ENCODE results near the gene MPPED2.

MPPED2 gene

DNA sequence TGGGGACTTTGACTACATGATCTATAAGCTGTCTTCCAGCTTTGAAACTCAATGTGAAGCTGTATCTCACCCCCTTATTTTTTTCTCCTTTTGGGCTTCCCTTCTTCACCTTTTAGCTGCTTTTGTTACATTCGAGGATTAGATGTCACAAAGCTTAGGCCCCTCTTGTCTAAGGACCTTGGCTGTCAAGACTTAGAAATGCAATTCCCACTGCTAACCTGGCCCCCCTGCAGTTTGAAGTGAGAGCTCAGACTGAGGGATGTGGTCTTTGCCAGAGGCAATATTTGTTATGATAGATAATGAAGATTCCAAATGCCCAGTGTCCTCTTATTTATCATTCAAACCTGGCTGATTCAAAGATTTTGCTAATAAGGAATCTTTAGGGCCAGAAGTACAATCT, 135.0 kb downstream of the MPPED2 start:
- DNase-seq (ENCODE audit: low read depth), result no peak

DNA sequence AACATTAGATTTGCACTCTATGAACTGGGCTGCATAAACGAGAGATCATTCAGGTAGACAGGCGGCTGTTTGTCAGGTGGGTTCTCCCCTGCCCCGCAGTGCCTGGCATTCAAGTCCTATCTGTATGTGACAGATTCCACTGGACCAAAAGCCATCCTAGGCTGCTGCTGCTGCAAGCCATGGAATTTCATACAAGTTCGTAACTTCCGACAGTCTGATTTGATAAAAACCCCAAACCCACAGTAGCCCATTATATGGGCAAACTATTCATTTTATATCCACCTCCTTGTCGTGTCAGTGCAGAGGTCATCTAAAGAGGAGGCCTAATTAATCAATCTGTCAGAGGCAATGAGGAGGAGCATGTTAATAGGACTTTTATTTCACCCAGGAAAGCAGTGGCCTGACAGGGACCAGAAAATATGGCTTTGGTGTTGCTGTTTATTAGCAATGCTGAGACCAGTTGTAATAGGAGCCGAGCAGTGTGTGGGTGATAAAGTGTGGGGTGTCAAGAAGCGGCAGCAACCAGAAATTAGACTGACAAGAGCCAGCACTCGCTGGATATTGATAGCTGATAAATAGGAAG, 139.0 kb downstream of the MPPED2 start:
- DNase-seq (ENCODE audit: low read depth), result no peak

DNA sequence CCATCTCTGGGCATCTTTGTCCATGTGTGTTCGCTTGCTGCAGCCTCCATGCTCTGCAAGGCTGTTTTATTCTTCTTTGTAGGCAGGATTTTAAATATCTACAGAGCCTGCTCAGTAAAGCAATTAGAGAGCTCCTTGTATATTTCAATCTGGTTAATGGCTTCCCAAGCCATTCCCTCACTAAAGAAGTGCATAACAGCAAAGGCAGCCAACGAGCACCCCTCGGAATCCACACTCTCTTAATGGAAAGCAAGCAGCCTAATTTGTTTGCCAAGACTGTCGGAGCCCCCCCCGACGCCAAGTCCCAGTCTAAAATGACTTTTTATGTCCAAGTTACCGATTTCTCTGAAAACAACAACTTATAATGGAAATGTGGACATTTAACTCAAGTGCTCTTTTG, 139.6 kb downstream of the MPPED2 start:
- DNase-seq (ENCODE audit: low read depth), result no peak

DNA sequence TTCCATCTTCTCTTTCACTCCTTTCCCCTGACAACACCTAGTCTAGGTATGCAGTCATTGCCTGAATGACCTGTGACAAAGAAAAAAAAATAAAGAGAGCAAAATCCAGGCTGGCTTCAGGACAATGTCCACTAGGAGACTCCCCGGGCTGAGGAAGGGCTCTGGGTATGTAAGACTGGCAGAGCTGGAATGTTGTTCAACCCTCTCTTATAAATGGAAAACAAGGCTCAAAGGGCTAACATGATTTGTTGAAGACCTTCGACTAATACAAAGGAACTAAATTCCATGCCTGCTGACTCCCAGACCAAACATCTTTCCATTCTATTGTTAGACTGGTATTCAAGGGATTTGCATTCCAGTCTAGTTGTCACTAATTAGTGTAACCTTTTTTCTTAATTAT, 141.1 kb downstream of the MPPED2 start:
- no peak for DNase-seq (ENCODE audit: low read depth)

DNA sequence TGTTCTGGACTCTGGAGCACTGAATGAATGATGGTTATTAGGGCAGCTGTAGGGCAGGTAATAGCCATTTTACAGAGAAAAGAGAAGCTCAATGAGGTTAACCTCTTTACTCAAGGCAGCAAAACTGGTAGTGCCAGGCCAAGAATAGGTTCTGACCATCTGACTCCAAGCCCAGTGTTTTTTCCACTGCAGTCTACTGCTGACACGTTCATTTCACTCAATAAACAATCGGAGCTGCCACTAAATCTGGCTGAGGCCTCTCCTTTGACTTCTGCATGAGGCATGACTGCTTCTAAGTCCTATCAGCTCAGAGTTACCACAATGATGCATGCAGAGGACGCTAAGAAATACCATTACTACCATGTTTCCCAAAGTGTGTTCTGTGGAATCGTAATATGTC, 145.6 kb downstream of the MPPED2 start:
- DNase-seq (ENCODE audit: low read depth), result no peak

DNA sequence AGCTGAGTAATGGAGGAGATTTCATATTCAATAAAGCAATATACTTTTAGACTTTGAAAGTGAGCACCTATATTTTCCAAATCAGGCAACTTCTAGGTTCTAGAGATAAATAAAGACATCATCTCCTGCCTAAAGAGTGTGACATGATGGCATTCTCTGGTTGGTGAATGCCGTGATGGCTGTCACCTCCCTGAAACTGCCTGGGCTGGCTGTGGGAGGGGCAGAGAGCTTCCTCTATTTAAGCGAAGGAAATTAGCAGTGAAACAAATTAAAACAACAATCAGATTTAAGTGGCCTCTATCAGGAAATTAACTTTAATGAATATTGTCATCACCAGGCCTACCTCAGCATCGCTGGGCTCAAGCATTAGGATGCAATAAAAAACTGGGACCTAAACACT, 149.4 kb downstream of the MPPED2 start:
- DNase-seq (ENCODE audit: low read depth), result no peak

DNA sequence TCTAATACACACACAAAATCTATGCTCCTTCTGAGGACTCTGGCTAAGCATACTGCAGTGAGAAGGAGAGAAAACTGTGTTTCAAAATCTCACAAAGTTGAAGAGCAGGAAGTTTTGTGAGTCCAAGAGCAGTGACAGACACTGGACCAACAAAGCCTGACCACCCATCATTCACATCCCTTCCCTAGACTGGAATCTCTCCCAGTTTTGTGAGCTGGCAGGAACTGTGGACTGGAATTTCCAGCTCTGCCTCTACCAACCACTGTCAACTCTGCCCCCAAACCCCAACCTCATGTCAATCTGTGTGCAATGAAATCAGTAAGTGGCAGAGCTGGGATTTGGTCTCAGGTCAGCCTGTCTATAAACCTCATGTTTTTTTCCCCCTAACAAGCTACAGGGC, 150.7 kb downstream of the MPPED2 start:
- DNase-seq (ENCODE audit: low read depth), result no peak

DNA sequence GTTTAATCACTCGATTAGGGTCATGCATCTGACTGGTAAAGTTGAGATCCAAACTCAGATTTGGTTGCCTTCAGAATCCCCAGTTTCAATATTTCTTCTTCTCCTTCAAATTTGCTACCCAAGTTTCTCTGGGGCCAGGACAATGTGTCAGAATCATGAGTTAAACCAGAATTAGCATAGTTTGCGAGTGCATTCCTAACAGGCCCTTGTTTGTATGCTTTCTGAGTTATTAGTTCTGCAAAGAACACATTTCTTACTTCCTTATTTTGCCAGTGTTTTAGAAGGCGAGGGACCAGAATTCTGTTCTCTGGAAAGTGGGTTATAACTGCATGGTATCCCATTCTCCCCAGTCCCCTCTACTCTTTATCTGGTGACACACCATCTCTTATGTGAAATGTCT, 151.3 kb downstream of the MPPED2 start:
- no peak for DNase-seq (ENCODE audit: low read depth)

DNA sequence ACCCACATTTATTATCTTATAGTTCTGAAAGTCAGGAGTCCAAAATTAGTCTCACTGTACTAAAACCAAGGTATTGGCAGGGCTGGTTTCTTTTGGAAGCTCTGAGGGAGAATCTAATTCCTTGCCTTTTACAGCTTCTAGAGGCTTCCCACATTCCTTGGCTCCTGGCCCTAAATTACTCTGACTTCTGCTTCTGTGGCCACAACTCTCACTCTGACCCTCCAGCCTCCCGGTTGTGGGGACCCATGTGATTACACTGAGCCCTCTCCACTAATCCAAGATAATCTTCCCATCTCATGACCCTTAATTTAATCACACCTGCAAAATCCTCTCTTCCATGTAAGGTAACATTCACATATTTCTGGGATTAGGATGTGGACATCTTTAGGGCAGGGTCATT, 152.3 kb downstream of the MPPED2 start:
- DNase-seq (ENCODE audit: low read depth), result no peak

DNA sequence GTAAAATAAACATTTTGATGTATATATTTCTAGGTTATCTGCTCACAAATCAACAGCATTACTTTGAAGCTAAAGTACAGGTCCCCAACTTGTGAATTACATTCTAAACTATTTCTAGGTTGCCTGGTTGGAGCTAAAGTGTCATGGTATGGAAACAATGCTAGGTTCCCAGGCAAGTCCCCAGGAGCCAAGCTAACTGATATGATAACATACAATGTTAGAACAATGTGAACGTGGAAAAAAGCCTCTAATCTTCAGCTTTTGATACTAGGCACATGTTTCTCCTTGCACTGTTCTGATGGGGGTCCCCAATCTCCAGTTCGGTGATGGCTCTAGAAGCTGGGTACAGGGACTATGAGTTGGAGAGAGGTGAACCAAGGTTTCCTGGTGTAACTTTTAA, 153.4 kb downstream of the MPPED2 start:
- no peak for DNase-seq (ENCODE audit: low read depth)

DNA sequence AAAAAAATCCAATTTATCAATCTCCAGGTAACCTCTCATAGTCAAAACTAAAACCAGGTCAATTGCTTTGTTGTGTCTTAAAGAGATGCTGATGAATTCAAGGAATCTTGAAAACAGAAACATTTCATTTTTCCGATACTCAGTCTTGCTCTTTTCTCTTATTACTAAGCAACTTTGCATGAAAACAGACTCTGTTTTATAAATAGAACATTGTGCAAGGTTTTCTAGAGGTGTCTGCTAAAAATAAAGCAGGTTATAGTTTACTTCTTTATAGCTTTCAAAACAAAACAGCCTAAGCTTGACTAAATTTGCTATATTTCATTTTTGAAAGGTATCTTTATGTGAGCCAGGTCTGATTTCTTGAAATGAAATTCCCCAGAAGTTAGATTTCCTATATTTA, 154.0 kb downstream of the MPPED2 start:
- DNase-seq (ENCODE audit: low read depth), result no peak

DNA sequence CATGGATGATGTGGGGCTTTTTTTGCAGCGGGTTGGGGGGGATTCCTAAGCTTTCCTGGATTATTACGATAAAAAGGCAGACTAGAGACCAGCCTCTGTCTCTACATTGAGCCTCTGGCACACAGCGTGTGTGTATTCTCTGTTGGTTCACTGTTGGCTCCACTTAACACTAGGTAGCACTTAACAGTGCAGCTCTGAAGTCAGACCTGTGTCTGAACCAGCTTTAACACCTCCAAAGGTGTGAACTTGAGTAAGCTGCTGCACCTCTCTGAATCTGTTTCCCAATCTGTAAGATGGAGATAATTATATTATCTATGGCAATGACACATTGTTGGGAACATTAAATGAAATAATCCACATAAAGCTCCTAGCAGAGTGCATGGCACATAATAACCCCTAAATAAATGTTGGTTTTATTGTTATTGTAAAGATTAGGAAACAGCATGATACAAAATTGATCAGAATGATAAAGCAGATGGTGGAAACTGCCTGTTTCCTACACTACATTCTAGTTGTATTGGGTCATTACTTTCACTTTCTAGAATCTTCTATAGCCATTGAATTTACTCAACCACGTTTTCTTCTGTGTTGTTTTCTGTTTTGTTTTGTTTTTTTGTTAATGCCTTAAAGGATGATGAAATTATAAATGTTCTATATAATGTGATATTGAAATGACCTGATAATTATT, 154.9 kb downstream of the MPPED2 start:
- DNase-seq (ENCODE audit: low read depth), result no peak

DNA sequence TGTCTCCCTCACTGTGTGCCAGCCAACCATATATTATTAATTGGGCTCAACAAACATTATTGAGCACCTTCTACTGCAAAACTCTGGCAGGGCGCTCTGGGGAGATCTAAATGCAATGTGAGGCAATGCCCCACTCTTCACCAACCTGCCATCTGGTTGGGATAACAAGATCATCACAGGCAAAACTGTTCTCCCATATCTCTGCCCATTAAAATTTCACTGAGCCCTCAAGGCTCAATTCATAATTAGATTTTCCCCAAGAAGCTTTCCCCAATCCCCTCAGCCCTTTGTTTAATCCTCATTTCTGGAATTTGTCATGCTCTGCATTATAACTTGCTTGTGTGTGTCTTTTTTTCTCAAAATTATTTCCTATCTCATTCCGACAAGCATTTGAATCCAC, 156.6 kb downstream of the MPPED2 start:
- no peak for DNase-seq (ENCODE audit: low read depth)

DNA sequence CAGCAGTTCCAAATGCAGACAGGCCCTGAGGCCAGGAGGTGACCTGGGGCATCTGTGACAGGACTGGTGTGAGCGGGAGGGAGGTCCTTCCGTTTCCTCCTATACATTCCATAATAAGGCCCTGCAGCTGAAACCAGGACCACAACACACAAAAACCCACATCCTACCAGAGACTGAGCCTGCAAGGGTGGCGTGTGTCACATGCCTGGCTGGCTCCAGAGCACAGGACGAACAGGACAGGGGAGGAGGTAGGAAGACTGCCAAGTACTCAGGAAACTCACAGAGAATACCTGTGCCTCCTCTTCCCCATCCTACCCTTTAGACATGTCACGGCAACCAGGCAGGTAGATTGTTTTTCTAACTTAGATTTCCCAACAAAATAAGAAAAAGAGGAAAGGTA, 159.4 kb downstream of the MPPED2 start:
- DNase-seq (ENCODE audit: low read depth), result no peak

DNA sequence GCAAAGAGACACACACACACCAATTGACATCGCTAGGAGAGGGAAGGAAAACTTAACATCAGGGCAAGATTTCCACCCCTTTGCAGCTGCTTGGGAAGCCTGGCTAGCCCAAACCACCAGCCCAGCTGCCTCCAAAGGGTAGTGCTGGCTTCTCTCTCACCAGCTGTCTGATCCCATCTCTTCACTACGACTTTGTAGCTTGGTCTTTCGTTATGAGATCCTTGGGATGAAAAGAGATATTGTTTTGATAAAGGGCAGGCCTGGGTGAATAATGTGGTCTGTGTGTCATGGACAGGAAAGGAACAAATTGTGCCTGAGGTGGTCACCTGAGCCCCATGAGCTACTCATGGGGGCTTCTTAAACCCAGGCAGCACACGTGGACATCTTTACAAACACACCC, 161.3 kb downstream of the MPPED2 start:
- no peak for DNase-seq (ENCODE audit: low read depth)

DNA sequence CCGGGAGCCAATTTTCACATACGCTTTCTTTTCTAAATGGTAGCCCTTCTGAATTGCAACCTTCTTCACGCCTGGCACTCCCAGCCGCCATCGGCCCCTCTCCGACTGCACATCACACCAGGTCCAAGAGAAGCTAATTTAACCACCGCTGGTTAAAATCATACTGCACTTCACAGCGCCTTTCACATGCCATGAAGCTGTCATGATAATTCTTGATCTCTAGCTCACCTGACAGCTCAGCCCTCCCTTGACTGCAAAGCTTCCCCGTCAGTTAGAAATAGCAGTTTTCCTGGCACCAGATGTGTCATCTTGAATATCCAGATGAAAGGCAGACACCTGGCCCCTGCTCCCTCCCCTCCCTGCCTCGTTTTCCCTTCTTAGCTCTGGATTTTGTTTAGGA, 161.8 kb downstream of the MPPED2 start:
- no peak for DNase-seq (ENCODE audit: low read depth)

DNA sequence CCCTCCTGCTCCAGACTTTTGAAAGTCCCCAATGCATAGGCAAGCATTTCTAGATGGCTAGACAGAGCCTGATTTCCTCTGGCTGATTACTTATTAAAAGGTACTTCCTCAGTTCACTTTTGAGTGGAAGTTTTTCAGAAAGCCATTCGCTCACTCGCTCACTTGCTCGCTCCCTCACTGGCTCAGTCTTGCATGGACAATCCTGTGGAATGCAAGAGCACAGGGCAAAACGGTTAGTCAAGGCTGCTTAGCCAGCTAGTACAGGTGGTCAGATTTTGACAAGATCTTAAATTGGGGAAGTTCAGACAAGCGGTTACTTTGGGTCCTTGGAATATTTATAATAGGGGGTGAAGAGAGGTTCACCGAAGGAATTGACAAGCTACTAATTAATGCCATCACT, 162.3 kb downstream of the MPPED2 start:
- no peak for DNase-seq (ENCODE audit: low read depth)

DNA sequence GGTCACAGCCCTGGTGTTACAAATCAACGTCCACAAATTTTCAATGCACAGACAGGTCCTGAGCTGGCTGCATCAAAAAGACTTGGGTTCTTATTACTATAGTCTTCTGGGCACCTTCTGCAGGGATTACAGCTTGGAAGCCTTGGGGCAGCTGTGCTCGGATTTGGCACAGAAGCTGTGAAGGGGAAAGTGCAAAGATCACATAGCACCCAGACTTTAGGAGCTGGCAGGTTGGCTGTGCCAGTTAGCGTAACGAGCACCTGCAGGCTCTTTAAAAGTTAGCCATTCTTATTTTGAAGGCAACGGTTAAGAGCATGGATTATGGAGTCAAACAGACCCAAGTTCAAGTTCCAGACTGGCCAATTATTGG, 162.9 kb downstream of the MPPED2 start:
- DNase-seq (ENCODE audit: low read depth), result no peak

DNA sequence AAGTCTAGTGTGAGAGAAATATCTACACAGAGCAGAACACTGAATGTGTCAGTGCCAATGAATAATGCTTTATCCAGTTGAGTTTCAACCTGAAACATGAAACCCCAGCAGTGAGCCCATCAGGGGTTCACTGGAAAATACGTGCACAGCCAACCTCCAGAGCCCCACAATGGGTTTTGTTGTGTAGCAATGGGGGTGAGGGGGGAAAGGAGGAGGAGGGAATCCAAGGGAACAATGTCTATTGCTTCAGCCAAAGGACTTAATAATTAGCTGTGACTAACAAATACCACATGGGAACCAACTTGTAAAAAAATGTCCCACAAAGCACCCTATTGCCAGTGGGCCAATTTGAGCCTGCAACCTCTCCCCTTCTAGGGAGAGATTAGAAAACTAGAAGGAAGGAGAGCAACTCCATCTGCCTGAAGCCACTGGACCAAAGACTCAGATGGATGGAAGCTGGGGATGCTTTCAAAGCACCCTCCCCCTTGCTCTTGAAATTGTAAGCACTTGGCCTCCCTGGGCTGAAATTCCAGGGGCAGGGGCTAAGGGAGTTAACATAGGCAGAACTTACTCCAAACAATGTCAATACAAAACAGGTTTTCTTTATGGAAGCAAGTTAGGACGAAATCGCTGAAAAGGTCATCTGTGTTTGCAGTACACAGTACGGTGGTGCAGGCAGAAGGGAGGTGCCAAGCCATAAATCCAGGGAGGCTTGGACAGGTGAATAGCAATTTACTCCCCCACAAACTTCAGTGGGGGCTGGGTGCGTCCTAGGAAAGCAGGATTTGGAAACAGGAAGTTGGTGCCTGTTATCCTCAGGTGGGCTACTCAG, 163.5 kb downstream of the MPPED2 start:
- no peak for DNase-seq (ENCODE audit: low read depth)

DNA sequence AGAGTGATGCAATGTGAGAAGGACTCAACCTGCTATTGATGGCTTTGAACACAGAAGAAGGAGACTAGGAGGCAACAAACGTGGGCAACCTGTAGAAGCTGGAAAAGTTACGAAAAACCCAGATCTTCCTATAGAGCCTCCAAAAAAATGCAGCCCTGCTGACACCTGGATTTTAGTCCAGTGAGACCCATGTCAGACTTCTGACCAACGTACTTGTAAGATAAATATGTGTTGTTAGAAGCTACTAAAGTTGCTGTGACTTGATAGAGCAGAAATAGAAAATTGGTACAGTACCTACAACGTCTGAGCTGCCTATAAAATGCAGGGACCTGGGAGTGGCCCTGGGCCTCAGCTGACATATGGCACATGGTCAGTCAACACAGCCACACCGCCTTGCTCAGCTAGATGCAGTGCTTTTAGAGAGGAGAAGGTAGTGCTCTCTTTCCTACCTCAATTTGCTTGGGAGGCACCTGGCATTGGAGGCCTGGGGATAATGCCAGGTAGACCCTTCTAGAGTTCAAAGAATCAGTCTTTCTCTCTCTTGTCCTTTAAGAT, 165.8 kb downstream of the MPPED2 start:
- DNase-seq (ENCODE audit: low read depth), result no peak

DNA sequence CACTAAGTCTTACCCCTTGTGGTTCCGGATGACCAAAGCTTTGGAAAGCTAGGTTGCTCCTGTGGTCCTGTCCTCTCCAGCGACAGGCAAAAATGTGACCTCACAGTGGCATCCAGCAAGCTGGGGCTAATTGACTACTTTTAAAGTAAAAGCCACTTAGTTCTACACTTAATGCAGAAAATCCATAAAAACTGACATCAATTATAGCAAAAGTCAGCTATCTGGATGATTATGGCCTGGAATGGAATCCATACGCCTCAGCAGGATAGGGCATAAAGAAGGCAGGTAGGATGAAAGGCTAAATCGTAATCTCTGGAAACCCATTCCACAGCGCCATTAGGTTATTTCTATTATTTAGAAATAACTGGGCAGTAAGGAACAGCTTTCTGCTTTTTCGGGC, 171.3 kb downstream of the MPPED2 start:
- DNase-seq (ENCODE audit: low read depth), result no peak

DNA sequence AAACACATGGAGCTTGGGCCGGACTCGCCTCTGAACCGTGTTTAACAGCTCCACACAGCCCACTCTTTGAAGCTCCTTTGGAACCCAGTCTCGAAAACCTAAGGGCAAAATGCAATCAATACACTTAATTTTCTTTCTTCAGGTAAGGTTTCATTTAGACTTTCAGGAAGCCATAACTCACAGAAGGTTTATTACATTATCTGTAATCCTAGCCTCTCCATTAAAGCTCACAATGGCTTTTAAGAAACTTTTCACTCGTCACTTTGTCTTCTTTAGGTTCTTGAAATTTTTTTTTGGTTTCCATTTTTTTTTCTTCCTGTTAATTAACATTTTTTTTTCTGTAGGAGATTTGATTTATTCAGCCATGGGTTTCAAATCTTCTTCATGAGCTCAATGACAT, 171.9 kb downstream of the MPPED2 start:
- no peak for DNase-seq (ENCODE audit: low read depth)

DNA sequence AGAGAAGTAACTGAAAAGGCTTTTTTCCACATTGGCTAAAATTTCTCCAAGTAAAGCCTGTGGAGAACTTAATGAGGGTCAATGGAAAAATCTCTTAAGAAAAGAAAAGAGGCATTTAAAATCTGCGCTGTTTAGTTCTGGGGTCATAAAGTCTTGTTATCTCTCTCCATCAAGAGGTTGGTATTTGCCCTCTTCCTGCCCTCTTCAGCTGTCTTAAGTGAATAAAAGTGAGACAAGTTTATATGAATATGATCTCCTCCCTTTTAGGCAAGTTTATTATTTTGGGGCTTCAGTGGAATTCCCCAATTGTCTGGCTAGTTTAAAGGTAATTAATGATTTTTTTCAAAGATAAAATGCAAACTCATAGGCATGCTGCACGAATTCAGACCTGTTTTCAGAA, 173.6 kb downstream of the MPPED2 start:
- no peak for DNase-seq (ENCODE audit: low read depth)
